Dermis microvascular lymphatic vessel endothelial cell (primary cell): Measurements from ENCODE around the gene TCEANC2. TPM values are rescaled to one million over a fixed set of nuclear protein-coding genes. Genes with fewer than 3 reads are reported as not detected.

Experiments
- DNase-seq, 2 donors: peaks; one replicate each; pipeline versions ENCODE4 v3.0.0 to v3.0.0-alpha.2; 2010; ENCODE audit warnings: low read depth in 2 of 2
- total RNA-seq: library from RNA; depleted of rRNA; stranded (reverse); fragments of >200 nt; gene quantifications from 2 replicates; pipeline ENCODE4 v1.2.1, GENCODE V29; 2014

TCEANC2 gene
- total RNA-seq, 1 donor from 2014 or later: 2.1 TPM

GRCh38 chr1:54134295-54134694 is 80.9 kb downstream of the TCEANC2 start:
- DNase-seq: no peak

GRCh38 chr1:54135436-54136120 is 82.2 kb downstream of the TCEANC2 start:
- peak in 1 of 2 donors; percentile 75 for DNase-seq

GRCh38 chr1:54136269-54136896 is 83.0 kb downstream of the TCEANC2 start:
- no peak for DNase-seq

- DNase-seq: no peak
Measured at GRCh38 chr1:54136963-54137533, 83.6 kb downstream of the TCEANC2 start.

- DNase-seq: peak; percentile 87 to 90
Measured at GRCh38 chr1:54137534-54138061, 84.2 kb downstream of the TCEANC2 start.

GRCh38 chr1:54138994-54139393 is 85.6 kb downstream of the TCEANC2 start:
- no peak for DNase-seq

- no peak for DNase-seq
Measured at GRCh38 chr1:54139711-54140110, 86.3 kb downstream of the TCEANC2 start.

GRCh38 chr1:54142146-54142900 is 88.9 kb downstream of the TCEANC2 start:
- DNase-seq: no peak

- no peak for DNase-seq
Measured at GRCh38 chr1:54144366-54144765, 91.0 kb downstream of the TCEANC2 start.

GRCh38 chr1:54149734-54150133 is 96.3 kb downstream of the TCEANC2 start:
- no peak for DNase-seq

GRCh38 chr1:54151013-54151412 is 97.6 kb downstream of the TCEANC2 start:
- no peak for DNase-seq

- no peak for DNase-seq
Measured at GRCh38 chr1:54152696-54153095, 99.3 kb downstream of the TCEANC2 start, which contains the start of gene CDCP2. Gene CDCP2, minus strand, starts transcription at chr1:54153000. Its CDS starts 78 bp downstream, at chr1:54152922.

- DNase-seq: no peak
Measured at GRCh38 chr1:54153535-54154439, 100.4 kb downstream of the TCEANC2 start.

Other genes with a start within 250 kb of the TCEANC2 start
- 13.7 and 23.1 TPM in 2 replicates for gene NDC1, start 215.3 kb upstream of the TCEANC2 start, total RNA-seq
- 11.6 and 15.3 TPM in 2 replicates for gene YIPF1, start 163.8 kb upstream of the TCEANC2 start, total RNA-seq
- not detected in 2 replicates for gene DIO1, start 159.4 kb upstream of the TCEANC2 start, total RNA-seq
- 10.5 and 14.5 TPM in 2 replicates for gene IFT25, start 107.9 kb upstream of the TCEANC2 start, total RNA-seq
- gene LRRC42, start 107.3 kb upstream of the TCEANC2 start, total RNA-seq: 18.2 and 24.1 TPM in 2 replicates
- gene LDLRAD1, start 35.4 kb upstream of the TCEANC2 start, total RNA-seq: not detected in 2 replicates
- 232 and 301 TPM in 2 replicates for gene TMEM59, start 404 bp upstream of the TCEANC2 start, total RNA-seq
- 0.13 and 0.38 TPM in 2 replicates for gene CDCP2, start 99.4 kb downstream of the TCEANC2 start, total RNA-seq
- gene CYB5RL, start 146.4 kb downstream of the TCEANC2 start, total RNA-seq: 3.5 and 5.3 TPM in 2 replicates
- 48.5 and 56.4 TPM in 2 replicates for gene MRPL37, start 146.6 kb downstream of the TCEANC2 start, total RNA-seq